Cardiac fibroblast (primary cell): ENCODE measurements around the gene SPEN.

Source experiments
- DNase-seq, 2 donors: peaks; one replicate each; pipeline versions ENCODE4 v3.0.0 to v3.0.0-alpha.2; 2010; ENCODE audit warnings: low read depth in 2 of 2
- H3K4me3 ChIP-seq, 2 donors: replicated peaks in 1 of 2; 1 replicate in 1 of 2; 2 replicates in 1 of 2; pipeline ENCODE4 v1.5.1; 2011; ENCODE audit warnings: low read depth in 2 of 2, low read length in 2 of 2, mild to moderate bottlenecking in 2 of 2, moderate library complexity in 1 of 2
- TF ChIP-seq, protein P1 (sequence below): IDR thresholded peaks from one replicate; pipeline ENCODE4 v1.5.1; 2011; ENCODE audit warnings: low read depth, mild to moderate bottlenecking, low read length, inconsistent platforms

The SPEN gene

DNA sequence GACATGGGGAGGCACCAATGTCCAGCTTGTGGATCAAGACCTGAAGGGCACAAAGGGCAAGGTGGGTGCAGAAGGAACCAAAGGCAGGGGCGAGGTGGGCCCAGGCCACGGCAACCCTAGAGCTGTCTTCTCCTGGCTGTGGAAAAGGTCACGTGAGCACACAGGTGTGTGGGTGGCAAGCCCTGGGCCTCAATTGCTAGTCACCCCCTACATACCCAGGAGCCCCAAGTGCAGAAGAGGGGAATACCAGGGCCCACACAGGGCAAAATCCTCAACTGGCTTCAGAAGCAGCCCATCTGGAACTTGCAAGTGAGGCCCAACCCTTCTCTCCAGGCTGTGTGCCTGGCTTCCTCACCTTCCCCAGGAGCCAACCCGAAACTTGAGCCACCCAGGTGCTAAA is 102.8 kb downstream of the SPEN start:
- no peak for DNase-seq
- TF ChIP-seq, protein P1, sequence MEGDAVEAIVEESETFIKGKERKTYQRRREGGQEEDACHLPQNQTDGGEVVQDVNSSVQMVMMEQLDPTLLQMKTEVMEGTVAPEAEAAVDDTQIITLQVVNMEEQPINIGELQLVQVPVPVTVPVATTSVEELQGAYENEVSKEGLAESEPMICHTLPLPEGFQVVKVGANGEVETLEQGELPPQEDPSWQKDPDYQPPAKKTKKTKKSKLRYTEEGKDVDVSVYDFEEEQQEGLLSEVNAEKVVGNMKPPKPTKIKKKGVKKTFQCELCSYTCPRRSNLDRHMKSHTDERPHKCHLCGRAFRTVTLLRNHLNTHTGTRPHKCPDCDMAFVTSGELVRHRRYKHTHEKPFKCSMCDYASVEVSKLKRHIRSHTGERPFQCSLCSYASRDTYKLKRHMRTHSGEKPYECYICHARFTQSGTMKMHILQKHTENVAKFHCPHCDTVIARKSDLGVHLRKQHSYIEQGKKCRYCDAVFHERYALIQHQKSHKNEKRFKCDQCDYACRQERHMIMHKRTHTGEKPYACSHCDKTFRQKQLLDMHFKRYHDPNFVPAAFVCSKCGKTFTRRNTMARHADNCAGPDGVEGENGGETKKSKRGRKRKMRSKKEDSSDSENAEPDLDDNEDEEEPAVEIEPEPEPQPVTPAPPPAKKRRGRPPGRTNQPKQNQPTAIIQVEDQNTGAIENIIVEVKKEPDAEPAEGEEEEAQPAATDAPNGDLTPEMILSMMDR: no peak
- H3K4me3 ChIP-seq: no peak overlapping the region

DNA sequence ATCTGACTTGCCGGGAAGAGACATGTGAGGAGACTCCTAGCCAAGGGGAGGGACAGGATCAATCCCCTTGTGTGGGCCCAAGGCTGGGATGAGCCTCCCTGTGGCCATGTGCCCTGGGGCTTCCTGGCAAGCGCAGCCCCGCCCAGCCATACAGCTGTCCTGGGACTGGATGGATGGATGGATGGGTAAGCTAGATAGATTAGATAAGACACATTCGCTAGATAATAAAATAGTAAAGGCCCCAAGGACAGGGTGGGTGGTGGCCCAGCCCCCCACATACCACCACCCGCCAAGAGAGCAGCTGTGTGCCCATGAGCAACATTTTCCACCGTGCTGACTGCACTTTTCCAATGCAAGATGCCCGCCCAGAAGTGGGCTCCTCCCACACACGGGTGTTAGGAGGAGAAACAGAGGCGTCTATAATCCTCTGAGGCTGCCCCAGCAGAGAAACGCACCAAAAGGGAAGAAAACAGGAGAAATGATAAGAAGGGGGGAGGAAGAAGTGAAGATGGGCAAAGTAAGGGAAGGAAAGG is 103.3 kb downstream of the SPEN start:
- TF ChIP-seq, protein P1: no peak
- no peak overlapping the region for H3K4me3 ChIP-seq
- DNase-seq: peak; percentile 74 to 85

DNA sequence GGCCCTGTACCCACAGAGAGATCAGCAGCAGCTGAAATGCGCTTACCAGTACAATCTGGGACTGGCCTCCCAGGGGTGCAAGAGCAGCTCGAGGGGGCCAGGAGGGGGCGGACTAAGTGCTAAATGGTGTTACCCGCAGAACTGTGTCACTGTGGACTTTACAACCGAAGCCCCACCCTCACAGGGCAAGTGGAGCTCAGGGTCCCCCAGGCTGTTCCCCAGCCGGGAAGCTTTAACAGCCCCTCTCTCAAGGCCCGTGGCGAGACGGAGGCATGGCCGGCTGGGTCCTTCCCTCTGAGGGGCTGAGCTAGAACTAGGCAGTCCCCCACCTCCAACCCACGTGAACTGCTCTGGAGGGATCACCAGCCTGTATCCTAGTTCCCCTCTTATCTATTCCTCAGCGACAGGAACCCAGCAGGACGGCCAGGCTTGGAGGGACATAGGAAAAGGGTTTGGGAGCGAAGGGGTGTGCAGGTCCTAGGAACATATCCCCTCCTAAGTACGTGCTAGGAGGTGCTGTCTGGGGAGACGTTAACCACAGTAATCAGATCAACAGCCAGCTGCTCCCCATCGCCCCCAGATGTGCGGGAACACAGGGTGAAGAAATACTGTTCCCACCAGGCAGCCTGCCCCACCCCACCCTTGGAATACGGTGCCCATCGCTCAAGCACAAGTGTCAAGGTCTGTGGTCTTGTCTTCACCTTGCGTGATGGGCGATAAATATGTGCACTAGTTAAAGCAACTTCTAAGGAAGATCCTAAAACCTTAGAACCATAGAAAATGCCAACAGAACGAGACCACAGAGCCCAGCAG is 104.0 kb downstream of the SPEN start:
- no peak overlapping the region for H3K4me3 ChIP-seq
- TF ChIP-seq, protein P1: no peak
- peak in 1 of 2 donors; percentile 43 for DNase-seq

DNA sequence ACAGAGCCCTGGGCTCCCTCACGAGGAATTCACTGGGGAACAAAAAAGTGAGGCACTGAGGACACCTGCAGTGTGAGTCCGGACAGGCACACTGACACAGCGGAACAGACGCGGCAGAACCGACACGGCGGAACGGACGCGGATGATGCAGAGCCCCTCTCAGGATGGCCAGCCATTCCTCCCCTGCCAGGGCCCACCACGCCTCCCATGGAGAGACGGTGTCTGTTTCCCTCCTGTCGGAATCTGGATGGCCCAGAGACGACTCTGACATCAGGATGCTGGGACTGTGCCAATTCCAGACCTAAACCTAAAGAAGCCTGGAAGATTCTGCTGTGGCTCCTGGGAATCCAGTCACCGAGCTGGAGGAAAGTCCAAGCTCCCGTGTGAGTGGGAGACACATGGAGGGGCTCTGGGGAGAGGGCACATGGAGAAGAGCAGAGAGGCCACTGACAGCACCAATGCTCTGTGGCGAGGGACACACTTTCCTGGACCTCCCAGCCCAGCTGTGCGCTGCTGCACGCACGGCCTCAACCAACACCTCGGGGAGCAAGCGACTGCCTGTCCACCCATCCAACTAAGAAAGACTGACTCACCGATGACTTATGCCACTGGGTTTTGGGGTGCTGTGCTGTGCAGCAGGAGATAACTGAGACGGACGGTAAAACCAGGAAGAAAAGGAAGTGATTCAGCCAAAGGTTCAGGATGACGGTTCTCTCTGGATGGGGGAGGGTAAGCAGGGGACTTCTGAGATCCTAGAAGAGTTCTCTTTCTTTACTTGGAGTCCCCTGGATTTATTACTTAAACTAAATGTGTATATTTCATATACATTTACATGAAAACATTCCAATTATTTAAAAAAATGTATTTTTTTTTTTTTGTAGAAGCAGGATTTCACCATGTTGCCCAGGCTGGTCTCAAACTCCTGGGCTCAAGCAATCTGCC is 105.1 kb downstream of the SPEN start:
- TF ChIP-seq, protein P1: no peak
- DNase-seq: peak; percentile 77 to 97
- H3K4me3 ChIP-seq: no peak overlapping the region

DNA sequence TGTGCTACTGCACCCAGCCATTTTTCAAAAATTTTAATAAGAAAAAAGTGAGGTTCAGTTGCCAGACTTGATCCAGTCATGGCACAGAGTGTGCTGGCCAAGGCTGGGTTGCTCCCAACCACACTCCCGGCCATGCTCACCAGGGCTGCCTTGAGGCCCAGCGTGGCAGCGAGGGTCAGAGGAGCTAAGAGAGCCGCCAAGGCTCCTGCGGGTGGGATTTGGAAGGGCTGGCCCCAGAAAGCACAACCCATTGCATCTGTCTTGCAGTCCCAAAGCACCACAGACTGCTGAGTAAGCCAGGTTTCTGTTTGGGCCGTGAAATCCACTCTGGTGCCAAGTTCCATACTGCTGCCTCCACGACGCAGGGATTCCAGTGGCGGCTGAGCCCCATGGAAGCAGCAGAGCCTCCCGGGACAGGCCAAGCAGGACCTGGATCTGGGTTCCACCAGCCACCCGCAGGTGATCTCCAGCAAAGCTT is 105.8 kb downstream of the SPEN start:
- TF ChIP-seq, protein P1: no peak
- no peak overlapping the region for H3K4me3 ChIP-seq

DNA sequence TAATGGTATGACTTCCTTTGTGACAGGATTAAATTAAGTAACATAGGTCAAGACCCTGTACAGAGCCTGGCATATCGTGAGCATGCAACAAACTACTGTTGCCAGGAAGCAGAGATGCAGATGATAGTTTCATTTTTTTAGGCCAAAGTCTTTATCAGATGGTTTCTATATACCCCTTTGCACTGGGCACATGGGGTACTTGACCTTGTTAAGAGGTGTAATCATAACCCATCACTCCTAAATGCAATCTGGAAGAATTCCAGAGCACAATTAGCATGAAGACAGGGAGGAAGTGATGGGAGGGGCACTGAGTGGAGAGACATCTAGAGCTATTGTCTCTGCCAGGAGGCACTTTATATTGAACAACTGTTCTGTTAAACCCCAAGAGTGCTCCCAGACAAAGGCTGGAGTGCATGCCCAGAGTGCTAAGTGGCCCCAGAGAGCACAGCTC is 106.3 kb downstream of the SPEN start:
- no peak for DNase-seq

More for the DNA sequence above, 105.8 kb downstream of the SPEN start:
- DNase-seq: peak; percentile 43 to 55

More for the DNA sequence above, 106.3 kb downstream of the SPEN start:
- TF ChIP-seq, protein P1: no peak
- H3K4me3 ChIP-seq: no peak overlapping the region
